H9 (cell line): ENCODE data around the gene GALNT2. TPM values are rescaled to one million over a fixed set of nuclear protein-coding genes. Genes with fewer than 3 reads are reported as not detected.

Experiments used
- DNase-seq: peaks from one replicate; pipeline ENCODE4 v3.0.0-alpha.2; 2017
- H2AFZ ChIP-seq: one replicate; pipeline ENCODE4 v1.6.1; 2013; ENCODE audit warnings: mild to moderate bottlenecking, low read length, control low read depth, moderate library complexity
- H2AK5ac ChIP-seq: 2 replicates; pipeline ENCODE4 v1.6.1; 2013; ENCODE audit warnings: low read length, control low read depth, mixed read lengths; ENCODE audit not compliant: insufficient read length
- H2BK120ac ChIP-seq: one replicate; pipeline ENCODE4 v1.6.1; 2013; ENCODE audit warnings: low read depth, mild to moderate bottlenecking, low read length, control low read depth, inconsistent platforms; ENCODE audit not compliant: poor library complexity, severe bottlenecking
- H2BK12ac ChIP-seq: 2 replicates; pipeline ENCODE4 v1.6.1; 2013; ENCODE audit warnings: low read length, control low read depth, mixed read lengths, low read depth; ENCODE audit not compliant: insufficient read length
- H2BK15ac ChIP-seq: 2 replicates; pipeline ENCODE4 v1.6.1; 2013; ENCODE audit warnings: low read depth, low read length, control low read depth
- H2BK20ac ChIP-seq: one replicate; pipeline ENCODE4 v1.6.1; 2013; ENCODE audit warnings: low read depth, mild to moderate bottlenecking, low read length, control low read depth, inconsistent platforms; ENCODE audit not compliant: poor library complexity, severe bottlenecking
- H2BK5ac ChIP-seq: 2 replicates; pipeline ENCODE4 v1.6.1; 2013; ENCODE audit warnings: low read length, control low read depth, mixed read lengths; ENCODE audit not compliant: insufficient read length
- H3K14ac ChIP-seq: 2 replicates; pipeline ENCODE4 v1.6.1; 2013; ENCODE audit warnings: low read length, control low read depth; ENCODE audit not compliant: insufficient read depth
- H3K18ac ChIP-seq: 2 replicates; pipeline ENCODE4 v1.6.1; 2013; ENCODE audit warnings: low read depth, mild to moderate bottlenecking, mixed read lengths, low read length, control low read depth; ENCODE audit not compliant: insufficient read length
- H3K23ac ChIP-seq: 2 replicates; pipeline ENCODE4 v1.6.1; 2013; ENCODE audit warnings: low read length, control low read depth, mixed read lengths, low read depth; ENCODE audit not compliant: insufficient read length
- H3K23me2 ChIP-seq: 2 replicates; pipeline ENCODE4 v1.6.1; 2013; ENCODE audit warnings: low read depth, mild to moderate bottlenecking, mixed read lengths, low read length, control low read depth; ENCODE audit not compliant: insufficient read length, poor library complexity, severe bottlenecking
- H3K27ac ChIP-seq: 2 replicates; pipeline ENCODE4 v1.5.1; 2013; ENCODE audit warnings: low read length, control low read depth, mixed read lengths, low read depth; ENCODE audit not compliant: insufficient read length
- H3K27me3 ChIP-seq: 2 replicates; pipeline ENCODE4 v1.6.1; 2013; ENCODE audit warnings: low read length, control low read depth, inconsistent platforms; ENCODE audit not compliant: insufficient read depth
- H3K4ac ChIP-seq: 2 replicates; pipeline ENCODE4 v1.6.1; 2013; ENCODE audit warnings: low read depth, mild to moderate bottlenecking, control low read depth, inconsistent platforms, low read length, moderate library complexity
- H3K4me1 ChIP-seq: 2 replicates; pipeline ENCODE4 v1.6.1; 2013; ENCODE audit warnings: low read length, control low read depth, inconsistent platforms; ENCODE audit not compliant: insufficient read depth
- H3K4me2 ChIP-seq: 2 replicates; pipeline ENCODE4 v1.6.1; 2013; ENCODE audit warnings: low read length, control low read depth, mixed read lengths; ENCODE audit not compliant: insufficient read length, insufficient read depth
- H3K56ac ChIP-seq: 2 replicates; pipeline ENCODE4 v1.6.1; 2013; ENCODE audit warnings: low read depth, mild to moderate bottlenecking, mixed read lengths, low read length, control low read depth; ENCODE audit not compliant: insufficient read length
- H3K79me1 ChIP-seq: 2 replicates; pipeline ENCODE4 v1.6.1; 2013; ENCODE audit warnings: low read depth, mild to moderate bottlenecking, moderate library complexity, low read length, control low read depth, inconsistent platforms; ENCODE audit not compliant: insufficient read depth, poor library complexity, severe bottlenecking
- H3K79me2 ChIP-seq: 2 replicates; pipeline ENCODE4 v1.6.1; 2013; ENCODE audit warnings: low read length, control low read depth, inconsistent platforms; ENCODE audit not compliant: insufficient read depth
- H3K9ac ChIP-seq: 2 replicates; pipeline ENCODE4 v1.6.1; 2013; ENCODE audit warnings: low read length, control low read depth, mixed read lengths; ENCODE audit not compliant: insufficient read length; ENCODE audit errors: extremely low read depth
- H3K9me3 ChIP-seq: one replicate; pipeline ENCODE4 v1.6.1; 2013; ENCODE audit warnings: low read depth, low read length, inconsistent platforms; ENCODE audit not compliant: control insufficient read depth
- H3T11ph ChIP-seq: one replicate; pipeline ENCODE4 v1.6.1; 2013; ENCODE audit warnings: mild to moderate bottlenecking, low read length, control low read depth, inconsistent platforms
- H4K20me1 ChIP-seq: one replicate; pipeline ENCODE4 v1.6.1; 2013; ENCODE audit not compliant: control insufficient read depth, insufficient read length, insufficient read depth
- H4K5ac ChIP-seq: 2 replicates; pipeline ENCODE4 v1.6.1; 2013; ENCODE audit warnings: low read depth, mild to moderate bottlenecking, mixed read lengths, low read length, control low read depth; ENCODE audit not compliant: insufficient read length
- H4K8ac ChIP-seq: replicated peaks from 2 replicates; pipeline ENCODE4 v1.6.1; 2013; ENCODE audit warnings: low read length, control low read depth, mixed read lengths, low read depth; ENCODE audit not compliant: insufficient read length
- H4K91ac ChIP-seq: 2 replicates; pipeline ENCODE4 v1.6.1; 2013; ENCODE audit warnings: low read depth, mild to moderate bottlenecking, moderate library complexity, mixed read lengths, low read length, control low read depth; ENCODE audit not compliant: insufficient read length
- H3K27ac Mint-ChIP-seq, 3 experiments: 2 replicates in 2 of 3; 3 replicates in 1 of 3; pipeline ENCODE4 v1.8.0; 2020 to 2021; ENCODE audit warnings: mixed read lengths in 3 of 3, mild to moderate bottlenecking in 1 of 3, moderate library complexity in 1 of 3
- H3K27me3 Mint-ChIP-seq: 2 replicates; pipeline ENCODE4 v1.8.0; 2021; ENCODE audit warnings: low read depth, mild to moderate bottlenecking, moderate library complexity, mixed read lengths
- H3K36me3 Mint-ChIP-seq, 3 experiments: 2 replicates in 2 of 3; 3 replicates in 1 of 3; pipeline ENCODE4 v1.8.0; 2020 to 2021; ENCODE audit warnings: low read depth in 3 of 3, mixed read lengths in 3 of 3; ENCODE audit not compliant: insufficient read depth in 1 of 3
- H3K4me1 Mint-ChIP-seq, 2 experiments: 2 replicates each; pipeline ENCODE4 v1.8.0; 2020; ENCODE audit warnings: mixed read lengths in 2 of 2
- H3K4me3 Mint-ChIP-seq, 2 experiments: 2 replicates in 1 of 2; 3 replicates in 1 of 2; pipeline ENCODE4 v1.8.0; 2020 to 2021; ENCODE audit warnings: mild to moderate bottlenecking in 2 of 2, mixed read lengths in 2 of 2, moderate library complexity in 1 of 2
- H3K9me3 Mint-ChIP-seq, 2 experiments: 2 replicates in 1 of 2; 3 replicates in 1 of 2; pipeline ENCODE4 v1.8.0; 2020; ENCODE audit warnings: mild to moderate bottlenecking in 2 of 2, mixed read lengths in 2 of 2, moderate library complexity in 1 of 2
- CTCF ChIP-seq: fragments of 200-600 bp; sonication (generic); conservative IDR thresholded peaks from 3 replicates; pipeline ENCODE4 v1.8.0; 2021; ENCODE audit warnings: antibody characterized with exemption, mild to moderate bottlenecking
- WGBS: extraction: QIAGEN DNeasy Blood & Tissue Kit; methylation state at CpG from one replicate; pipeline ENCODE4 v1.1.7; 2013; ENCODE audit warnings: missing lambda C conversion rate, low lambda C conversion rate, mixed read lengths; ENCODE audit not compliant: insufficient read length; ENCODE audit errors: extremely low coverage; 5-methylcytosine and 5-hydroxymethylcytosine counted together
- total RNA-seq: library from RNA; stranded (reverse); gene quantifications from 2 replicates; pipeline ENCODE4 v1.2.1, GENCODE V29; 2021

The GALNT2 gene
- total RNA-seq, 1 experiment from 2014 or later: 57.6 TPM

GRCh38 chr1:230286166-230286889 lies 219.3 kb downstream of the GALNT2 start:
- H3K4me1 Mint-ChIP-seq: peaks cover 15 to 21% of the 10 kb centered on the region in 2 experiments
- H3K4me3 Mint-ChIP-seq: no peak overlapping the region; a peak in 1 of 5 replicates
- no peak for TF ChIP-seq CTCF
- Histone ChIP-seq H2AK5ac (no peak overlapping the region), H4K91ac (no peak overlapping the region), H3K23ac (no peak overlapping the region), H3K79me2 (no peaks in the 10 kb centered on the region), H2BK120ac (no peak overlapping the region), H2BK5ac (no peak overlapping the region), H3K9me3 (no peaks in the 10 kb centered on the region), H3K27ac (no peak overlapping the region), H3K4me2 (no peak overlapping the region), H2BK20ac (no peak overlapping the region), H3K56ac (no peak overlapping the region), H4K5ac (no peak overlapping the region), H3K9ac (no peak overlapping the region), H4K8ac (no peak overlapping the region), H2BK12ac (no peak overlapping the region), H3K4me1 (no peaks in the 10 kb centered on the region), H3K27me3 (no peaks in the 10 kb centered on the region), H2AFZ (no peak overlapping the region), H3K4ac (no peak overlapping the region), H3K14ac (no peak overlapping the region), H3K18ac (no peak overlapping the region), H4K20me1 (no peaks in the 10 kb centered on the region), H3K79me1 (no peaks in the 10 kb centered on the region), H2BK15ac (no peak overlapping the region), H3K23me2 (no peaks in the 10 kb centered on the region), H3T11ph (no peak overlapping the region)
- peaks cover 0 to 2% (median 1%) of the 10 kb centered on the region in 3 experiments; a peak in 3 of 7 replicates for H3K36me3 Mint-ChIP-seq
- no peaks in the 10 kb centered on the region for H3K9me3 Mint-ChIP-seq
- DNase-seq: no peak
- H3K27ac Mint-ChIP-seq: peak overlapping the region in 2 of 3 experiments; percentile 49 to 70; a peak in 3 of 7 replicates
- no peaks in the 10 kb centered on the region for H3K27me3 Mint-ChIP-seq
- no CpG with 5 or more reads among the region's 21 CpGs for WGBS
